Measurements from ENCODE around the gene IDE.

Gene IDE

GRCh38 chr10:92544296-92544695 lies 29.6 kb downstream of the IDE start:
- H3K36me3 Mint-ChIP-seq, result peaks cover 3% of the 10 kb centered on the region
- CTCF ChIA-PET, result interaction anchor here (1.8 kb wide), 1 partner anchor 27 kb away, joined by 4 read pairs; no protein-coding TSS in a partner anchor
- H3K27ac Mint-ChIP-seq, result no peak overlapping the region
- H3K27me3 Mint-ChIP-seq, result no peaks in the 10 kb centered on the region
- no peak for DNase-seq
- H3K4me3 Mint-ChIP-seq, result no peak overlapping the region
- no peaks in the 10 kb centered on the region for H3K9me3 Mint-ChIP-seq
- peaks cover 15% of the 10 kb centered on the region for H3K4me1 Mint-ChIP-seq

GRCh38 chr10:92542458-92542857 lies 31.4 kb downstream of the IDE start:
- peaks cover 2% of the 10 kb centered on the region for H3K36me3 Mint-ChIP-seq
- H3K9me3 Mint-ChIP-seq, result no peaks in the 10 kb centered on the region
- H3K27me3 Mint-ChIP-seq, result no peaks in the 10 kb centered on the region
- H3K27ac Mint-ChIP-seq, result no peak overlapping the region
- peaks cover 16% of the 10 kb centered on the region for H3K4me1 Mint-ChIP-seq
- no peak overlapping the region for H3K4me3 Mint-ChIP-seq
- DNase-seq, result no peak
- CTCF ChIA-PET, result no interaction called here

- H3K4me1 Mint-ChIP-seq, result peaks cover 16% of the 10 kb centered on the region
Observed at GRCh38 chr10:92541583-92541982, 32.3 kb downstream of the IDE start.

GRCh38 chr10:92538231-92538958 lies 35.5 kb downstream of the IDE start:
- no peak overlapping the region for H3K4me3 Mint-ChIP-seq
- H3K27me3 Mint-ChIP-seq, result no peaks in the 10 kb centered on the region
- CTCF ChIA-PET, result no interaction called here
- no peak overlapping the region for H3K27ac Mint-ChIP-seq
- peaks cover 8% of the 10 kb centered on the region for H3K36me3 Mint-ChIP-seq
- H3K4me1 Mint-ChIP-seq, result peaks cover 2% of the 10 kb centered on the region
- no peaks in the 10 kb centered on the region for H3K9me3 Mint-ChIP-seq
- DNase-seq, result no peak

More at GRCh38 chr10:92541583-92541982, 32.3 kb downstream of the IDE start:
- H3K9me3 Mint-ChIP-seq, result no peaks in the 10 kb centered on the region
- peaks cover 2% of the 10 kb centered on the region for H3K36me3 Mint-ChIP-seq
- H3K4me3 Mint-ChIP-seq, result no peak overlapping the region
- CTCF ChIA-PET, result no interaction called here
- no peak for DNase-seq
- H3K27me3 Mint-ChIP-seq, result no peaks in the 10 kb centered on the region
- no peak overlapping the region for H3K27ac Mint-ChIP-seq

GRCh38 chr10:92530891-92531535 lies 42.9 kb downstream of the IDE start:
- H3K27me3 Mint-ChIP-seq, result no peaks in the 10 kb centered on the region
- CTCF ChIA-PET, result interaction anchor here (0.9 kb wide), 1 partner anchor 20 kb away, joined by 3 read pairs; no protein-coding TSS in a partner anchor
- DNase-seq, result no peak
- peaks cover 19% of the 10 kb centered on the region for H3K36me3 Mint-ChIP-seq
- H3K27ac Mint-ChIP-seq, result no peak overlapping the region
- H3K4me1 Mint-ChIP-seq, result no peaks in the 10 kb centered on the region
- no peaks in the 10 kb centered on the region for H3K9me3 Mint-ChIP-seq
- H3K4me3 Mint-ChIP-seq, result no peak overlapping the region

GRCh38 chr10:92530421-92530820 lies 43.5 kb downstream of the IDE start:
- no peak for DNase-seq
- H3K36me3 Mint-ChIP-seq, result peaks cover 17% of the 10 kb centered on the region
- H3K27ac Mint-ChIP-seq, result no peak overlapping the region
- H3K4me1 Mint-ChIP-seq, result no peaks in the 10 kb centered on the region
- CTCF ChIA-PET, result interaction anchor here (0.9 kb wide), 1 partner anchor 20 kb away, joined by 3 read pairs; no protein-coding TSS in a partner anchor
- no peaks in the 10 kb centered on the region for H3K9me3 Mint-ChIP-seq
- no peak overlapping the region for H3K4me3 Mint-ChIP-seq
- H3K27me3 Mint-ChIP-seq, result no peaks in the 10 kb centered on the region

GRCh38 chr10:92527716-92528115 lies 46.2 kb downstream of the IDE start:
- no peaks in the 10 kb centered on the region for H3K27me3 Mint-ChIP-seq
- peaks cover 11% of the 10 kb centered on the region for H3K36me3 Mint-ChIP-seq
- H3K27ac Mint-ChIP-seq, result no peak overlapping the region
- CTCF ChIA-PET, result no interaction called here
- no peak overlapping the region for H3K4me3 Mint-ChIP-seq
- DNase-seq, result no peak
- H3K4me1 Mint-ChIP-seq, result no peaks in the 10 kb centered on the region
- H3K9me3 Mint-ChIP-seq, result no peaks in the 10 kb centered on the region

GRCh38 chr10:92523639-92524038 lies 50.3 kb downstream of the IDE start:
- H3K27me3 Mint-ChIP-seq, result no peaks in the 10 kb centered on the region
- CTCF ChIA-PET, result interaction anchor here (0.6 kb wide), 1 partner anchor 1644 kb away, joined by 3 read pairs; no protein-coding TSS in a partner anchor
- no peak overlapping the region for H3K27ac Mint-ChIP-seq
- no peak overlapping the region for H3K4me3 Mint-ChIP-seq
- DNase-seq, result no peak
- no peaks in the 10 kb centered on the region for H3K4me1 Mint-ChIP-seq
- H3K36me3 Mint-ChIP-seq, result peaks cover 5% of the 10 kb centered on the region
- H3K9me3 Mint-ChIP-seq, result no peaks in the 10 kb centered on the region

GRCh38 chr10:92517034-92517655 lies 56.7 kb downstream of the IDE start:
- CTCF ChIA-PET, result interaction anchor here (0.5 to 5.9 kb wide), 7 partner anchors 9 to 184 kb away, joined by 3 to 98 read pairs (median 4); partner anchors contain the start of gene IDE
- peak; percentile 75 for DNase-seq
- Mint-ChIP-seq H3K27ac (peak overlapping the region; percentile 45), H3K27me3 (no peaks in the 10 kb centered on the region), H3K4me1 (peaks cover 7% of the 10 kb centered on the region), H3K9me3 (no peaks in the 10 kb centered on the region), H3K36me3 (peaks cover 4% of the 10 kb centered on the region), H3K4me3 (no peak overlapping the region)

- no peaks in the 10 kb centered on the region for H3K9me3 Mint-ChIP-seq
- no peak overlapping the region for H3K27ac Mint-ChIP-seq
- DNase-seq, result no peak
- H3K4me3 Mint-ChIP-seq, result no peak overlapping the region
- peaks cover 16% of the 10 kb centered on the region for H3K36me3 Mint-ChIP-seq
- no peaks in the 10 kb centered on the region for H3K4me1 Mint-ChIP-seq
- H3K27me3 Mint-ChIP-seq, result no peaks in the 10 kb centered on the region
- CTCF ChIA-PET, result interaction anchor here (1.8 kb wide), 1 partner anchor 8 kb away, joined by 6 read pairs; no protein-coding TSS in a partner anchor
Observed at GRCh38 chr10:92508866-92509265, 65.0 kb downstream of the IDE start.

- no peaks in the 10 kb centered on the region for H3K4me1 Mint-ChIP-seq
- DNase-seq, result no peak
- CTCF ChIA-PET, result no interaction called here
Observed at GRCh38 chr10:92506336-92506735, 67.6 kb downstream of the IDE start.

GRCh38 chr10:92505044-92505443 lies 68.8 kb downstream of the IDE start:
- Mint-ChIP-seq H3K36me3 (peaks cover 16% of the 10 kb centered on the region), H3K27me3 (no peaks in the 10 kb centered on the region), H3K4me1 (no peaks in the 10 kb centered on the region), H3K4me3 (no peak overlapping the region), H3K9me3 (no peaks in the 10 kb centered on the region), H3K27ac (no peak overlapping the region)
- no peak for DNase-seq
- CTCF ChIA-PET, result no interaction called here

More at GRCh38 chr10:92506336-92506735, 67.6 kb downstream of the IDE start:
- Mint-ChIP-seq H3K4me3 (no peak overlapping the region), H3K36me3 (peaks cover 14% of the 10 kb centered on the region), H3K9me3 (no peaks in the 10 kb centered on the region), H3K27me3 (no peaks in the 10 kb centered on the region), H3K27ac (no peak overlapping the region)

- CTCF ChIA-PET, result no interaction called here
Observed at GRCh38 chr10:92502296-92502808, 71.5 kb downstream of the IDE start.

GRCh38 chr10:92493362-92493761 lies 80.5 kb downstream of the IDE start:
- no peaks in the 10 kb centered on the region for H3K9me3 Mint-ChIP-seq
- H3K4me3 Mint-ChIP-seq, result no peak overlapping the region
- H3K27ac Mint-ChIP-seq, result no peak overlapping the region
- CTCF ChIA-PET, result no interaction called here
- no peak for DNase-seq
- no peaks in the 10 kb centered on the region for H3K27me3 Mint-ChIP-seq
- H3K36me3 Mint-ChIP-seq, result peaks cover 20% of the 10 kb centered on the region
- no peaks in the 10 kb centered on the region for H3K4me1 Mint-ChIP-seq

More at GRCh38 chr10:92502296-92502808, 71.5 kb downstream of the IDE start:
- Mint-ChIP-seq H3K4me3 (no peak overlapping the region), H3K27ac (no peak overlapping the region), H3K9me3 (no peaks in the 10 kb centered on the region), H3K36me3 (peaks cover 12% of the 10 kb centered on the region), H3K27me3 (no peaks in the 10 kb centered on the region), H3K4me1 (no peaks in the 10 kb centered on the region)
- DNase-seq, result no peak
